H1 (cell line): ENCODE results near the gene TCN2. TPM values are rescaled to one million over a fixed set of nuclear protein-coding genes. Genes with fewer than 3 reads are reported as not detected.

Source experiments
- ATF3 ChIP-seq: IDR thresholded peaks from 2 replicates; pipeline ENCODE4 v1.6.1; 2011; ENCODE audit warnings: low read depth, mild to moderate bottlenecking, low read length; ENCODE audit not compliant: insufficient read depth
- CHD7 ChIP-seq: fragments of 300-600 bp; sonication (generic); IDR thresholded peaks from 2 replicates; pipeline ENCODE4 v1.7.1; 2012; ENCODE audit warnings: low read length, moderate library complexity, mild to moderate bottlenecking, inconsistent platforms; ENCODE audit not compliant: insufficient replicate concordance
- JUN ChIP-seq: IDR thresholded peaks from 2 replicates; pipeline ENCODE4 v1.6.1; 2011; ENCODE audit warnings: low read depth, mild to moderate bottlenecking, improper control_type of control experiment, low read length
- KDM1A ChIP-seq: fragments of 200-600, 300-600 bp; sonication (generic); IDR thresholded peaks from 2 replicates; pipeline ENCODE4 v1.7.1; 2016; ENCODE audit warnings: mild to moderate bottlenecking, low read length, borderline replicate concordance
- KDM4A ChIP-seq: IDR thresholded peaks from one replicate; pipeline ENCODE4 v1.7.1; 2012; ENCODE audit warnings: low read depth, mild to moderate bottlenecking, moderate library complexity, low read length, inconsistent platforms; ENCODE audit not compliant: severe bottlenecking
- KDM5A ChIP-seq: fragments of 200-600 bp; IDR thresholded peaks from 2 replicates; pipeline ENCODE4 v1.7.1; 2012; ENCODE audit warnings: mild to moderate bottlenecking, low read length, inconsistent platforms, mixed read lengths
- MAX ChIP-seq: IDR thresholded peaks from 2 replicates; pipeline ENCODE4 v1.6.1; 2012; ENCODE audit warnings: inconsistent platforms
- RXRA ChIP-seq: IDR thresholded peaks from 2 replicates; pipeline ENCODE4 v1.6.1; 2011; ENCODE audit warnings: low read depth, mild to moderate bottlenecking, low read length, moderate library complexity; ENCODE audit not compliant: insufficient read depth
- SAP30 ChIP-seq: fragments of 300-600 bp; sonication (generic); IDR thresholded peaks from 2 replicates; pipeline ENCODE4 v1.7.1; 2012; ENCODE audit warnings: low read length, moderate library complexity, mild to moderate bottlenecking, inconsistent platforms; ENCODE audit not compliant: insufficient read depth, insufficient replicate concordance
- polyA plus RNA-seq, 7 experiments: library from polyadenylated mRNA; depleted of rRNA in 3 of 7; stranded (reverse) in 5 of 7; unstranded in 2 of 7; fragments of >200 nt in 5 of 7; fragments of 200-250 nt in 2 of 7; gene quantifications; 1 replicate in 5 of 7; 2 replicates in 1 of 7; 4 replicates in 1 of 7; pipeline versions ENCODE4 v1.2.1 to v1.2.3, GENCODE V29; 2011 to 2013; ENCODE audit warnings: missing spikeins in 2 of 7, mixed read lengths in 2 of 7
- total RNA-seq: library from RNA; stranded (reverse); fragmentation: NEBNext Ultra II Directional; extraction: Animal tissue kit (Norgen Biotek cat#: 25700); gene quantifications from 2 replicates; pipeline ENCODE4 v1.2.1, GENCODE V29; 2021

The TCN2 gene
- total and polyA plus RNA-seq, 2 of the 8 experiments (the other 6 are each of a cell fraction or from before 2014, with no cell fraction given) = 30.0 to 87.8 TPM

- TF ChIP-seq CHD7 = no peak
- 0 out of 2 replicates have a peak, but pooled peaks have one; percentile 48 for TF ChIP-seq MAX
- no peak for TF ChIP-seq ATF3
- no peak for TF ChIP-seq RXRA
- TF ChIP-seq KDM5A = no peak
- no peak for TF ChIP-seq SAP30
- TF ChIP-seq KDM1A = no peak
- TF ChIP-seq KDM4A = no peak
- TF ChIP-seq JUN = no peak
Measured at GRCh38 chr22:30634471-30635233, 27.7 kb downstream of the TCN2 start (continued).
